OCI-LY1 (cell line): ENCODE data around the gene RYR1.

ENCODE experiments used
- EZH2 ChIP-seq: fragments of 200-600 bp; sonication (generic), shearing (Covaris generic); IDR thresholded peaks from 2 replicates; pipeline ENCODE4 v1.8.0; 2017; ENCODE audit warnings: borderline replicate concordance, mixed run types, mild to moderate bottlenecking, antibody characterized with exemption, low read length, moderate library complexity, mixed read lengths
- TF ChIP-seq, protein P1 (sequence below): fragments of 200-600 bp; sonication (generic), shearing (Covaris generic); IDR thresholded peaks from 2 replicates; pipeline ENCODE4 v1.5.1; 2017; ENCODE audit warnings: mild to moderate bottlenecking, antibody characterized with exemption, low read length, moderate library complexity, mixed read lengths

DNA sequence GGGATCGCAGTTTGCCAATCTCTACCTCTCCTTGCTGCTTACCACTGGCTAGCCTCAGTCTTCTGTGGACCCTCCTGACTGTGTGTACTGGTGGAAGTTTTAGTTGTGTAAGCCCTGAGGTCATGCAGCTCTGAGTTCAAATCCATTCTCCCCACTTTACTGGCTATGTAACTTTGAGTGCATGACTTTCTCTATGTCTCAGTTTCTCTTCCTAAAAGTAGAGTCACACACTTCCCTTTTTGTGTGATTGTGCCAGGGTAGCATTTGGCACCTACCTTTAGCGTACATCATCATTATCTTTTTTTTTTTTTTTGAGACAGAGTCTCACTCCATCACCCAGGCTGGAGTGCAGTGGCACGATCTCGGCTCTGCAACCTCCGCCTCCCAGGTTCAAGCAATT, 113.9 kb downstream of the RYR1 start:
- TF ChIP-seq, protein P1, sequence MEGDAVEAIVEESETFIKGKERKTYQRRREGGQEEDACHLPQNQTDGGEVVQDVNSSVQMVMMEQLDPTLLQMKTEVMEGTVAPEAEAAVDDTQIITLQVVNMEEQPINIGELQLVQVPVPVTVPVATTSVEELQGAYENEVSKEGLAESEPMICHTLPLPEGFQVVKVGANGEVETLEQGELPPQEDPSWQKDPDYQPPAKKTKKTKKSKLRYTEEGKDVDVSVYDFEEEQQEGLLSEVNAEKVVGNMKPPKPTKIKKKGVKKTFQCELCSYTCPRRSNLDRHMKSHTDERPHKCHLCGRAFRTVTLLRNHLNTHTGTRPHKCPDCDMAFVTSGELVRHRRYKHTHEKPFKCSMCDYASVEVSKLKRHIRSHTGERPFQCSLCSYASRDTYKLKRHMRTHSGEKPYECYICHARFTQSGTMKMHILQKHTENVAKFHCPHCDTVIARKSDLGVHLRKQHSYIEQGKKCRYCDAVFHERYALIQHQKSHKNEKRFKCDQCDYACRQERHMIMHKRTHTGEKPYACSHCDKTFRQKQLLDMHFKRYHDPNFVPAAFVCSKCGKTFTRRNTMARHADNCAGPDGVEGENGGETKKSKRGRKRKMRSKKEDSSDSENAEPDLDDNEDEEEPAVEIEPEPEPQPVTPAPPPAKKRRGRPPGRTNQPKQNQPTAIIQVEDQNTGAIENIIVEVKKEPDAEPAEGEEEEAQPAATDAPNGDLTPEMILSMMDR, result no peak
- TF ChIP-seq EZH2, result no peak
